ENCODE data around the gene AP1B1.
A peak's percentile ranks its signal among the peaks of the same experiment; 100 is the strongest.

The AP1B1 gene

DNA sequence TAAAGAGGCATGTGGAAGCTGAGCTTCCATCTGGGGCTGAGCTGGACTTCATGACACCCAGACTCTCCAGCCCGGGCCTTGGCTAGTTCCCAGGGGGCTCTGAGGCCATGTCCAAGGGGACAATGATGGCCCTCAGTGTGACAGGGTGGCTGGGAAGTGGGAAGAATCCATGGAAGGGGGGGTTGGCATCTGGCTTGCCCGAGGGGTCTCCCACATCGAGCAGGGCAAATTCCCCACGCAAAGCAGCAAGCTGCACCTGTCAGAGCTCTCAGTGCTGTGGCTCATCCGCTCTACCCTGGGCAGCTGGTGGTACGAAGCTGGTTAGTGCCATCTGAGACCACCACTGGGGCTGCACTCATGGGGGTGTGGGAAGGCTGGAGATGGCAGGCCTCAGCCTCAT is 9.4 kb upstream of the AP1B1 start:
- Histone ChIP-seq H3K9me3 (ENCODE audit: insufficient read depth, low read length) (no peaks in the 10 kb centered on the region), H3K4me1 (ENCODE audit: insufficient read depth, insufficient read length) (no peaks in the 10 kb centered on the region), H3K27me3 (ENCODE audit: insufficient read depth, insufficient read length) (no peaks in the 10 kb centered on the region), H3K36me3 (ENCODE audit: insufficient read depth, insufficient read length, low read length) (no peaks in the 10 kb centered on the region), H3K9ac (ENCODE audit: insufficient read length, low read depth) (no peak overlapping the region), H3K4me3 (ENCODE audit: insufficient read length, low read depth) (no peak overlapping the region)
- DNase-seq (ENCODE audit: low read depth, low spot score): no peak
- TF ChIP-seq YY1 (IDR thresholded peaks at IDR 0.05; ENCODE audit: insufficient read depth, insufficient read length) (no peak), SUZ12 (IDR thresholded peaks at IDR 0.05; ENCODE audit: extremely low read depth, insufficient read depth, insufficient read length) (no peak), ZNF274 (IDR thresholded peaks at IDR 0.05; ENCODE audit: low read depth, low read length) (no peak)

DNA sequence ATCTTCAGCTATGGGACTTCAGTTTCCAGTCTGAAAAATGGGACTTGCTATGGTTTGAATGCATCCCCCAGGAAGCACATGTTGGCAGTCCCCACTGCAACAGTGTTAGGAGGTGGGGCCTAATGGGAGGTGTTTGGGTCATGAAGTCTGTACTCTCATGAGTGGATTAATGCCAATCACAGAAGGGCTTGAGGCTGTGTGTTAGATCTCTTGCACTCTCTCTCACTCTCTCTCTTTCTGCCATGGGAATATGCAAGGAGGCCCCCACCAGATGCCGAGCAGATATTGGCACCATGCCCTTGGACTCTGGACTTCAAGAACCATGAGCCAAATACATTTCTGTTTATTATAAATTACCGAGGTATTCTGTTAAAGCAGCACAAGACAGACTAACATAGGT is 7.8 kb upstream of the AP1B1 start:
- TF ChIP-seq ZNF274 (IDR thresholded peaks at IDR 0.05; ENCODE audit: low read depth, low read length) (no peak), YY1 (IDR thresholded peaks at IDR 0.05; ENCODE audit: insufficient read depth, insufficient read length) (no peak), SUZ12 (IDR thresholded peaks at IDR 0.05; ENCODE audit: extremely low read depth, insufficient read depth, insufficient read length) (no peak)
- DNase-seq (ENCODE audit: low read depth, low spot score): no peak
- Histone ChIP-seq H3K9me3 (ENCODE audit: insufficient read depth, low read length) (no peaks in the 10 kb centered on the region), H3K36me3 (ENCODE audit: insufficient read depth, insufficient read length, low read length) (no peaks in the 10 kb centered on the region), H3K4me1 (ENCODE audit: insufficient read depth, insufficient read length) (peaks cover 2% of the 10 kb centered on the region), H3K4me3 (ENCODE audit: insufficient read length, low read depth) (no peak overlapping the region), H3K27me3 (ENCODE audit: insufficient read depth, insufficient read length) (no peaks in the 10 kb centered on the region), H3K9ac (ENCODE audit: insufficient read length, low read depth) (no peak overlapping the region)

- H3K9ac ChIP-seq (ENCODE audit: insufficient read length, low read depth): no peak overlapping the region
- no peak for TF ChIP-seq ZNF274 (IDR thresholded peaks at IDR 0.05; ENCODE audit: low read depth, low read length)
- TF ChIP-seq SUZ12 (IDR thresholded peaks at IDR 0.05; ENCODE audit: extremely low read depth, insufficient read depth, insufficient read length): no peak
- no peak for TF ChIP-seq YY1 (IDR thresholded peaks at IDR 0.05; ENCODE audit: insufficient read depth, insufficient read length)
- H3K27me3 ChIP-seq (ENCODE audit: insufficient read depth, insufficient read length): no peaks in the 10 kb centered on the region
- H3K4me3 ChIP-seq (ENCODE audit: insufficient read length, low read depth): no peak overlapping the region
- H3K36me3 ChIP-seq (ENCODE audit: insufficient read depth, insufficient read length, low read length): no peaks in the 10 kb centered on the region
- peak; percentile 57 for DNase-seq (ENCODE audit: low read depth, low spot score)
- no peaks in the 10 kb centered on the region for H3K9me3 ChIP-seq (ENCODE audit: insufficient read depth, low read length)
- peaks cover 2% of the 10 kb centered on the region for H3K4me1 ChIP-seq (ENCODE audit: insufficient read depth, insufficient read length)
Observed at GRCh38 chr22:29394931-29395581, 6.7 kb upstream of the AP1B1 start.

DNA sequence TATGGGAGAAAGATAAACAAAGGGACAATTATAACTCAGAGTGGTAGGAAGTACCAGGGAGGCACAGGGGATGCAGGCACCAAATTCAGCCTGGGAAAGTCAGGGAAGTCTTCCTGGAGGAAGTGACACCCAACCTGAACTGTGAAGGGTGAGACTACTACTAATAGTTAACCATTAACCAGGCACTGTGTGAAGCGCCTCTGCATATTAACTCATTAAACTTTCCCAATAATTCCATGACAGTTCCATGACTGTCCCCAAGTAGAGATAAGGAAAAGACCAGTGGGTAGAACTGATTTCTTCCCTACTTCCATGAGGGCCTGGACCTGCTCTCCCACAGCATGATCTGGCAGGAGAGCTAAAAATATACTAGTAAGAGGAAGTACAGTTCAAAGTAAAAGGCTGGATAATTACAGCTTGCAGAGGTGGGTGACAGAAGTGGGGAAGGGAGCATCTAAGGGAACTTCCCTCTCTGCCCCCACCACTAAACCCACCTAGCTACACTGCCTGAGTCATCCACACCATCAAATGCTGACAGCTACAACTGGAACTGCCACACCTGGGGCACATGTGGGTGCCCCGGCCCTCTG is 4.7 kb upstream of the AP1B1 start:
- H3K36me3 ChIP-seq (ENCODE audit: insufficient read depth, insufficient read length, low read length): no peaks in the 10 kb centered on the region
- no peak for DNase-seq (ENCODE audit: low read depth, low spot score)

DNA sequence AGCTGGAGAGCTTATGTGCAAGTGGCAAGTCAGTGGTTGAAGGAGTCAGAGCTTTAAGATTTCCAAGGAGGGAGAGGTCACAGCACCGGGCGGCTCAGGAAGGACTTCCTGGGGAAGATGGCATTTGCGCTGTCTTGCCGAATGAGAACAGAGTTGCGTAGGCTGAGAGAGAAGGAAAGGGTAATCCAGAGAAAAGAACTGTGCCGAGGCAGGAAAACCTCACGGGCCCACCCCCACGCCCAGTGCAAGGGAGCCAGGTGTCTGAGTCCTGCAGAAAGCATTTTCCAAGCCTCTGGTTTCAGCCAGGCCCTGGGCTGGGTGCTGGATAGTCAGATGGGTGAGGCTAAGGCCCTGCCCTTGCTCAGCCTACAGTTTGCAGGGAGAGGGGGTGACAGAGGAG is 3.2 kb upstream of the AP1B1 start:
- Histone ChIP-seq H3K9ac (ENCODE audit: insufficient read length, low read depth) (no peak overlapping the region), H3K9me3 (ENCODE audit: insufficient read depth, low read length) (no peaks in the 10 kb centered on the region), H3K4me1 (ENCODE audit: insufficient read depth, insufficient read length) (peaks cover 2% of the 10 kb centered on the region), H3K27me3 (ENCODE audit: insufficient read depth, insufficient read length) (no peaks in the 10 kb centered on the region), H3K36me3 (ENCODE audit: insufficient read depth, insufficient read length, low read length) (peaks cover 3% of the 10 kb centered on the region), H3K4me3 (ENCODE audit: insufficient read length, low read depth) (no peak overlapping the region)
- DNase-seq (ENCODE audit: low read depth, low spot score): no peak
- TF ChIP-seq YY1 (IDR thresholded peaks at IDR 0.05; ENCODE audit: insufficient read depth, insufficient read length) (no peak), SUZ12 (IDR thresholded peaks at IDR 0.05; ENCODE audit: extremely low read depth, insufficient read depth, insufficient read length) (no peak)

More for the DNA sequence above, 4.7 kb upstream of the AP1B1 start:
- Histone ChIP-seq H3K9me3 (ENCODE audit: insufficient read depth, low read length) (no peaks in the 10 kb centered on the region), H3K4me1 (ENCODE audit: insufficient read depth, insufficient read length) (peaks cover 2% of the 10 kb centered on the region), H3K9ac (ENCODE audit: insufficient read length, low read depth) (no peak overlapping the region), H3K27me3 (ENCODE audit: insufficient read depth, insufficient read length) (no peaks in the 10 kb centered on the region), H3K4me3 (ENCODE audit: insufficient read length, low read depth) (no peak overlapping the region)
- TF ChIP-seq SUZ12 (IDR thresholded peaks at IDR 0.05; ENCODE audit: extremely low read depth, insufficient read depth, insufficient read length) (no peak), YY1 (IDR thresholded peaks at IDR 0.05; ENCODE audit: insufficient read depth, insufficient read length) (no peak), ZNF274 (IDR thresholded peaks at IDR 0.05; ENCODE audit: low read depth, low read length) (no peak)

DNA sequence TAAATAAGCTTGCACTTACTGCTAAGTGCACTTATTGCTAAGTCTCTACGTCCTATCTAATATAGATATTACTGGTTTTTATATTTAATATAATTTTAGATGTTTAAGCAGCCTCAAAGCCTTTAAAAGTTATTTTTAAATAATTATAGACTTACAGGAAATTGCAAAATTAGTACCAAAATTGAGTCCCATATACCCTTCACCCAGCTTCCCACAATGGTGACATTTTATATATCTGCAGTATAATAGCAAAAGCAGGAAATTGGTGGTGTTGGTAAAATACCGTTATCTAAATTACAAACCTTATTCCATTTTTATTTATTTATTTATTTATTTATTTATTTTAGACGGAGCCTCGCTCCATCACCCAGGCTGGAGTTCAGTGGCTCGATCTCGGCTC is 1.9 kb upstream of the AP1B1 start:
- DNase-seq (ENCODE audit: low read depth, low spot score): no peak
- Histone ChIP-seq H3K9ac (ENCODE audit: insufficient read length, low read depth) (no peak overlapping the region), H3K4me1 (ENCODE audit: insufficient read depth, insufficient read length) (peaks cover 3% of the 10 kb centered on the region), H3K4me3 (ENCODE audit: insufficient read length, low read depth) (no peak overlapping the region), H3K9me3 (ENCODE audit: insufficient read depth, low read length) (no peaks in the 10 kb centered on the region), H3K27me3 (ENCODE audit: insufficient read depth, insufficient read length) (no peaks in the 10 kb centered on the region), H3K36me3 (ENCODE audit: insufficient read depth, insufficient read length, low read length) (peaks cover 13% of the 10 kb centered on the region)
- TF ChIP-seq YY1 (IDR thresholded peaks at IDR 0.05; ENCODE audit: insufficient read depth, insufficient read length): no peak
- no peak for TF ChIP-seq SUZ12 (IDR thresholded peaks at IDR 0.05; ENCODE audit: extremely low read depth, insufficient read depth, insufficient read length)
- TF ChIP-seq ZNF274 (IDR thresholded peaks at IDR 0.05; ENCODE audit: low read depth, low read length): no peak

DNA sequence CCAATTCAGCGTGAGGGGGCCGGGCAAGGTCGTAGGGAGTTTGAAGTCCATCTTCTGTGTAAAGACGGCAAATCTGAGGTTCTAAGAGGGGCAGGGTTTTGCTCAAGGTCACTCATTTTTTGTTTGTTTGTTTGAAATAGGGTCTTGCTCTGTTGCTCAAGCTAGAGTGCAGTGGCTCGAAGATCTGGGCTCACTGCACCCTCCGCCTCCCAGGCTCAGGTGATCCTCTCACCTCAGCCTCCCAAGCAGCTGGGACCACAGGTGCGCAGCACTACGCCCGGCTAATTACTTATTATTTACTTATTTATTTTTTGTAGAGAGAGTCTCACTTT is 355 bp upstream of the AP1B1 start:
- no peaks in the 10 kb centered on the region for H3K27me3 ChIP-seq (ENCODE audit: insufficient read depth, insufficient read length)
- no peaks in the 10 kb centered on the region for H3K9me3 ChIP-seq (ENCODE audit: insufficient read depth, low read length)
- no peak for DNase-seq (ENCODE audit: low read depth, low spot score)
- peaks cover 6% of the 10 kb centered on the region for H3K4me1 ChIP-seq (ENCODE audit: insufficient read depth, insufficient read length)
- H3K9ac ChIP-seq (ENCODE audit: insufficient read length, low read depth): no peak overlapping the region
- peak overlapping the region; percentile 13 for H3K4me3 ChIP-seq (ENCODE audit: insufficient read length, low read depth)
- TF ChIP-seq SUZ12 (IDR thresholded peaks at IDR 0.05; ENCODE audit: extremely low read depth, insufficient read depth, insufficient read length) (no peak), ZNF274 (IDR thresholded peaks at IDR 0.05; ENCODE audit: low read depth, low read length) (no peak), YY1 (IDR thresholded peaks at IDR 0.05; ENCODE audit: insufficient read depth, insufficient read length) (no peak)
- peaks cover 25% of the 10 kb centered on the region for H3K36me3 ChIP-seq (ENCODE audit: insufficient read depth, insufficient read length, low read length)

All from NT2/D1 (cell line).